Stimulated activated CD4-positive, alpha-beta T cell treated with anti-CD3 and anti-CD28 coated beads, Interleukin-4, amount 100 ng/mL, for 48 hours (primary cell): ENCODE measurements around the gene PCOLCE2.

Experiments
- DNase-seq, 2 donors: peaks; one replicate each; pipeline ENCODE4 v3.0.0-alpha.2; 2020; ENCODE audit warnings: low read depth in 2 of 2

Gene PCOLCE2

DNA sequence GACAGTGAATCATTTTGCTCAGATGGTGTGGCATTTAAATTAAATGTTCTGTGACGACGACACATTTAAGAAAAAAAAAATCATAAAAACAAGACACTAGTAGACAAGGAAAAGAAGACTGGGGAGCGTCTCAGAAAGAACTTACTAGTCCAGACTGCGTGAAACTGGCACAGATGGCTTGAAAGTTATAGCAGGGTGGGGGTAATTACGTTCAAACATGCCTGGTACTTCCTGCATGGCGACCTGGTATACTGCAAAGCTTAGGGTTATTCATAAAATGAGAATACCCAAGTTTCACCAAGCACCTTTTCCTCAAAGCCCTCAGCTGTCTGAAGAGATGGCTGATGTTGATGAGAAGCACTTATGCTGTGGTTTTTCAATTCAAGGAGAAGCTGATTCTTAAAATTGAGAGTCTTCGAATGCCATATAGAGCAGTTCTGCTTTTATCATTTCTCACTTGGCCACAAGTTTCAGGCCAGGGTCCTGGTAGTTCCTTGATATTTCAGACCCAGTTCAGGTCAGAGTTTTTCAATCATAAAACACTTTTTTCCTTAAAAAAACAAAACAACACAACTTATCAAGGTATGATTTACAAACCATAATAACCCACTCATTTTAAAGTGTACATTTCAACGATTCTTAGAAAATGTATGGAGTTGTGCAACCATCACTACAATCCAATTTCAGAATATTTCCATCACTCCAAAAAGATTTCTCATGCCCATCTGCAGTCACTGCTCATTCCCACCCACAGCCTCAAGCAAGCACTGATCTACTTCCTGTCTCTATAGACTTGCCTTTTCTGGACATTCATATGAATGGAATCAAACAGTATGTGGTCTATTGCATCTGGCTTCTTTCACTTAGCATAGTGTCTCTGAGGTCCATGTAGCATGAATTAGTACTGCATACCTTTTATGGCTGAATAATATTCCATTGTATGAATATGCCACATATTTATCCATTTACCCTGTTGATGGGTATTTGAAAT, 24.7 kb downstream of the PCOLCE2 start:
- DNase-seq: no peak

- no peak for DNase-seq
Measured at GRCh38 chr3:142863010-142863817, 25.7 kb downstream of the PCOLCE2 start.

- DNase-seq: no peak
Measured at GRCh38 chr3:142861926-142862325, 27.0 kb downstream of the PCOLCE2 start.

GRCh38 chr3:142858043-142858442, 30.8 kb downstream of the PCOLCE2 start:
- DNase-seq: no peak

DNA sequence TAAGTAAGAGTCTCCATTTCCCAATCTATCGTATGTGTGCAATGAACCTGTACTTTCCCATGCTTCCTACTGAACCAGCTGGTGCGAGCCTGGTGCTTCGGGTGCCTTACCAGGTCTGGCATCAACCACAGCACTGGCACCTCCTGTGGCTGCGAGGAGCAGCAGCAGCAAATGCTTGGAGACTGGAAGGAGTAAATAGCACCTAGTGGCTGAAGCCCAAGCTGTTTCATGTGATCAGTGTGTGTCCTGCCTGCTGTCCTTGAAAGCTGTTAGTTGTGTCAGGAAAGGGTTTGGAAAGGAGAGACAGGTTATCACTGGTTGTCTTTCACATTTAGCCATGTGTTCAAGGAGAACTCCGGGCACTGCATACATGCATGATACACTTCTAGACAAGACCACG, 31.8 kb downstream of the PCOLCE2 start:
- DNase-seq: no peak

DNA sequence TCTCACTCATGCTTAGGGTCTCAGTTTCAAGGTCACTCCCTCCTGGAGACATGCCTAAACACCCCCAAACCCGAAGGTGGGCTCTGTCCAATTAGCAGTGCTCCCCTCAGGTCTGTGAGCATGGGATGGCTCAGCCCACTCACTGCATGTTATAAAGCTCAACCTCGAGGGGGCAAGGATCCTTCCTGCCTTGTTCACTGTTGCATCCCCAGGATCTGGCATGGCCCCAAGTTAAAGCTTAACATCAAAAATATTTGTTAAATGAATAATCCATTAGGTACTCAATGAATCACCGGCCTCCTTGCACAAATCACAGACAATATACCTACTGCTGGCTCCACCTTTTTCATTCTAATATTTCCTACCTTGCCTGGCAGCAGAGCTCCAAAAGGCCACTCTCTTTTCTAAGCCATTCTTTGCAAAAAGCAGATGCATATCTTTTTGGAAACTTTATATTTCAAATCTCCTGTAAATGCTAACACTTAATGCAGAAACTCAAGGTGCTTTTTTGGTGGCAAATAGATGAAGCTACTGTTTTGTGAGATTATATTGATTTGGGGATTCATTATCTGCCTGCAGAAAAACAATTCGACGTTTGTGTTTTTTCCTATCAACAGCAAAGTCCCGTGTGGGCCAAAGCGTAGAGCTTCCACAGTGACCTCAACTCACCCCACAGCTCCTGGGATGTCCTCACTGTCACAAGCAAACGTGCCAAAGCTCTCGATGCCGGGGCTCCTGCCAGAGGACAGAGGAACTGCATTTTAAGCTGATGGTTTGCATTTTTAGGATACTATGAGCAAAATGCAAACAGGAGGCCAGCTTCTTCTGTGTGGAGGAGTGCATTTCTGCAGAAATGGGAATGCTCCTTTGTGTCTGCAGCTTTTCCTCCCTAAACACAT, 35.4 kb downstream of the PCOLCE2 start:
- DNase-seq: no peak

GRCh38 chr3:142852009-142852408, 36.9 kb downstream of the PCOLCE2 start:
- no peak for DNase-seq

DNA sequence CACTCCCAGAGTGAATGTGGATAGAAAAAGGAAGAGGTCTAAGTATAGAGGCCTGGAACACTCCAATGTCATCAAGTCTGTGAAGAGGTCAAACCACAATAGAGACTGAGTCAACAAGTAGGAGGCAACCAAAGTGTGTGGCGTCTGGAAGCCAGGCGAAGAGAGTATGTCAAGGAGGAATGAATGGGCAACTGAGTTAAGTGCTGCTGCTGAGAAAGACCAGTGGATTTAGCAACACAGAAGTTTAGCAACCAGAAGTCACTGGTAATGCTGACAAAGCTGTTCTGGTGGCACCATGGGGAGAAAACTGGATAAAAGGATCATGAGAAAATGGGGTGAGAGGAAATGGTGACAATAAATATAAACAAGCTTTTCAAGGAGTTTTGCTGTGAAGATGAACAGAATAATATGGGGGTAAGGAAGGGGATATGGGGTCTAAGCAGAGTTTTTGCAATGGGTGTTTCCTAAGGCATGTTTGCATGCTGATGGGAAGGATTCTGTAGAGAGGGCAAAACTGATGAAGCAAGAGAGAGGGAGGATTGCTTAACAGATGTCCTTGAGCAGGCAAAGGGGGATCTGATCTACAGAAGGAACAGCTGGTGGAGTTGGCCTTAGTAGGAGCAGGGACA, 38.4 kb downstream of the PCOLCE2 start:
- DNase-seq: no peak

DNA sequence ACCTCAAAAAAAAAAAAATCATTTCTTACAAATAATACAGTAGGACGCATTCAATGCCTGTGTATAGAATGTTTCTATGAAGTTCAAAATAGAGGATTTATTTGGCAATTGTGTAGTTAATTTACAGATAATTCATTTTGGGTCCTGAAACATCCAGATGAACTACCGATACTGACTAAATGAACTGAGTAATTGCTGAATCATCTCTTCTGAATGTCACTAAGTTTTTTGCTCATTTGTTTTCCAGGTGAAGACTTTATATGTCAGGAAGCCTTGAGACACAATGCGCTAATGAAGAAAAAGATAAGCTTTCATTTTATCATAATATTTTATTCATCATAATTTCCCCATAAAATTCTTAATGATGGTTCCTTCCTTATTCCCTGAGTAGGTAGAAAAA, 39.7 kb downstream of the PCOLCE2 start:
- DNase-seq: no peak

DNA sequence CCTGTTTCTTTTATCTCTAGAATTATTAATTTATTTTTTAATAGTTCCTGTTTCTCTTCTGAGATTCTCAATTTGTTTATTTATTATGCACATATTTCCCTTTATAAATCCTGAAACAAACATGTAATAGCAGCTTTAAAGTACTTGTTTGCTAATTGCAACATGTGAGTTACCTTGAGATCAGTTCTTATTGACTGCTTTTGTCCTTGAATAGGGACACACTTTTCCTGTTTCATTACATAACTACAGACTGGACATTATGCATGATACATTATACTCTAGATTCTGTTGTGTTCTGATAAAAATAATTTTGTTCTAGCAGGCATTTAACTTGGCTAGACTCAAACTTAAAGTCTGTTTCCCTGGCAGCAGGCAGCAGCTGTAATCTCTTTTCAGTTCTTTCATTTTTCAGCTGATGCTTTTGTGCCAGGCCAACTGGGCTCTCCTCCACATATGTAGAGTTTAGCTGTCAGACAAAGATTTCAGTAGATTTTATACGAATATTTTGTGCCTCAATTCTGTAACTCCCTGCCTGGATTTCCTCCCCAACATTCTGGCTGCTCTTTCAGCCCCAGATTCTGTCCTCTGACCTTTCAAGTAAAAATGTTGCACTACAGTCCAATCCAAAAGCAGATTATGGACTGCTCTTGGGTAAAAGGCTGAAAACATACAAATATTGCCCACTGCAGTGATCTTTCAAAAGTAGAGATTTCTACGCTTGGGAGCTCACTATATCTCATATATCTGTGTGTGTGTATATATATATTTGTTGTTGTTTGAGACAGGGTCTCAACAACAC, 41.9 kb downstream of the PCOLCE2 start:
- DNase-seq: no peak

GRCh38 chr3:142844339-142844977, 44.4 kb downstream of the PCOLCE2 start:
- no peak for DNase-seq

- DNase-seq: no peak
Measured at GRCh38 chr3:142839831-142840230, 49.1 kb downstream of the PCOLCE2 start.

- DNase-seq: no peak
Measured at GRCh38 chr3:142837526-142837925, 51.4 kb downstream of the PCOLCE2 start.

- DNase-seq: peak; percentile 60 to 71
Measured at GRCh38 chr3:142828703-142829305, 60.1 kb downstream of the PCOLCE2 start.

DNA sequence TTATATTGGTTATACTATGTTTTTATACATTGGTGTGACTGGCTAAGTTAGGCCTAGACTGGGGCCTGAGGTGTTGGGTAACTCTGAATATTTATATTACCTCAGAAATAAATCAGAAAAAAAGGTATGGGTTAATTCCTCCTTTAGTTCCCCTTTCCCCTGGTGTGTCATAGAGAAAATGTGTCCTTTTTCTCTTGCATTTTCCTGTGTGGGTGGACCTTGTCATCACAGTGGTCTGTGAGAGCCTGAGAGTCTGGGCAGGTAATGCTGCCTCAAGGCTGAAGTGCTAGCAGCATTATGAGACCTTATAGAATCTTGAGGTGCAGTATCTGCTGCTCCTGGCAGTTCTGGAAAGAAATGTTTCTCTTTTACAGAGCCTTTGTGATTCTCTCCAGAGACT, 69.7 kb downstream of the PCOLCE2 start:
- no peak for DNase-seq

DNA sequence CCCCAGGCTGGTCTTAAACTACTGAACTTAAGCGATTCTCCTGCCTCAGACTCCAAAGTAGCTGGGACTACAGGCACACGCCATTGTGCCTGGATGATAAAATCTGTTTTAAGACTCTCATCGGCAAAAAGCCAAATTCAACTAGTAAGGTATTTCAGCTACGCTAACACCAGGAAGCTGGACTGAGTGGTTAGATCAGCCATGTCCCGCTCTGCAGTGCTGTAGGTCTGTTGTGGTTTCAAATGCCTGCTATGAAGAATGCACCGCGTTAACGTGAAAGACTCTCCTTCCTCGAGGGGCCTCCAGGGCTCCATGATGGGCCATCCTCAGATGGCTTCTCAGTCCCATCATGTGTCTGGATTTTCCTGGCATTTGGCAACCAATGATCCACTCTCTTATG, 70.2 kb downstream of the PCOLCE2 start:
- DNase-seq: no peak

- DNase-seq: no peak
Measured at GRCh38 chr3:142817897-142818296, 71.0 kb downstream of the PCOLCE2 start.

- no peak for DNase-seq
Measured at GRCh38 chr3:142817356-142817755, 71.5 kb downstream of the PCOLCE2 start.

DNA sequence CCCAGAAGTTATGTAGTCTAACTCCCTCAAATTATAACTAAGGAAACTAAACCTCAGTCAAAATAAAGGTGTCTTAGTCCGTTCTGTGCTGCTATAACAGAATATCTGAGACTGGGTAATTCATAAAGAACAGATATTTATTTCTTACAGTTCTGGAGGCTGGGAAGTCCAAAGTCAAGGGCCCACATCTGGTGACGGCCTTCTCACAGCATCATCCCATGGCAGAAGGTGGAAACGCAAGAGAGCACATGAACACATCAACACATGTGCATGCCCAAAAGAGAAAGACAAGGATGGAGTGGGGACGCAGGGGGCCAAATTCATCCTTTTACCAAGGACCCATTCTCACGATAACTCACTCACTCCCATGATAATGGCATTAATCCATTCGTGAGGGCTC, 73.1 kb downstream of the PCOLCE2 start:
- no peak for DNase-seq
